Neural cell (in vitro differentiated cells): Measurements from ENCODE around the gene FAN1. TPM values are rescaled to one million over a fixed set of nuclear protein-coding genes. Genes with fewer than 3 reads are reported as not detected.

Source experiments
- H2AFZ ChIP-seq: fragments of 200-600, 300-800 bp; sonication (generic), shearing (Covaris generic); 2 replicates; pipeline ENCODE4 v1.6.0; 2014; ENCODE audit warnings: low read depth, mild to moderate bottlenecking, antibody characterized with exemption, low read length, moderate library complexity
- H3F3A ChIP-seq: fragments of 200-600 bp; shearing (Covaris generic); 2 replicates; pipeline ENCODE4 v1.6.1; 2016; ENCODE audit warnings: mild to moderate bottlenecking, moderate library complexity, mixed read lengths, antibody characterized with exemption, low read length; ENCODE audit not compliant: insufficient read depth, poor library complexity, severe bottlenecking
- H3K27ac ChIP-seq: fragments of 200-600, 300-800 bp; sonication (generic), shearing (Covaris generic); 2 replicates; pipeline ENCODE4 v1.5.1; 2014; ENCODE audit warnings: mild to moderate bottlenecking, low read length, moderate library complexity
- H3K27me3 ChIP-seq: fragments of 300-800, 200-600 bp; sonication (generic), shearing (Covaris generic); 2 replicates; pipeline ENCODE4 v1.6.0; 2014; ENCODE audit warnings: mild to moderate bottlenecking, low read depth, low read length, moderate library complexity; ENCODE audit not compliant: insufficient read depth
- H3K36me3 ChIP-seq: fragments of 300-800, 200-600 bp; sonication (generic), shearing (Covaris generic); 2 replicates; pipeline ENCODE4 v1.5.1; 2014; ENCODE audit warnings: mild to moderate bottlenecking, antibody characterized with exemption, low read length, moderate library complexity; ENCODE audit not compliant: insufficient read depth
- H3K4me2 ChIP-seq: fragments of 300-800, 200-600 bp; sonication (generic), shearing (Covaris generic); 2 replicates; pipeline ENCODE4 v1.6.0; 2014; ENCODE audit warnings: mild to moderate bottlenecking, low read length
- H3K4me3 ChIP-seq: fragments of 300-800, 200-600 bp; sonication (generic), shearing (Covaris generic); 2 replicates; pipeline ENCODE4 v1.5.1; 2014; ENCODE audit warnings: mild to moderate bottlenecking, low read length, moderate library complexity
- H3K79me2 ChIP-seq: fragments of 200-600 bp; shearing (Covaris generic); replicated peaks from 2 replicates; pipeline ENCODE4 v1.6.0; 2014; ENCODE audit warnings: mild to moderate bottlenecking, low read length, moderate library complexity; ENCODE audit not compliant: insufficient read depth
- H3K9ac ChIP-seq: fragments of 300-800, 200-600 bp; sonication (generic), shearing (Covaris generic); 2 replicates; pipeline ENCODE4 v1.6.1; 2016; ENCODE audit warnings: mild to moderate bottlenecking, low read length, mixed read lengths
- H3K9me2 ChIP-seq: fragments of 200-600 bp; shearing (Covaris generic); 2 replicates; pipeline ENCODE4 v1.6.1; 2016; ENCODE audit warnings: mild to moderate bottlenecking, low read length, mixed read lengths; ENCODE audit not compliant: insufficient read depth
- H3K9me3 ChIP-seq: fragments of 200-600, 300-800 bp; sonication (generic), shearing (Covaris generic); 2 replicates; pipeline ENCODE4 v1.6.1; 2016; ENCODE audit warnings: mild to moderate bottlenecking, mixed run types, low read length, moderate library complexity, mixed read lengths
- H4K20me1 ChIP-seq: fragments of 200-600 bp; shearing (Covaris generic); 2 replicates; pipeline ENCODE4 v1.6.1; 2016; ENCODE audit warnings: mild to moderate bottlenecking, mixed run types; ENCODE audit not compliant: insufficient read depth
- CTCF ChIP-seq: fragments of 450-650 bp; IDR thresholded peaks from 2 replicates; pipeline ENCODE4 v1.5.1; 2014; ENCODE audit warnings: antibody characterized with exemption, mild to moderate bottlenecking, moderate library complexity; ENCODE audit not compliant: poor library complexity, severe bottlenecking
- EP300 ChIP-seq: fragments of 450-650 bp; conservative IDR thresholded peaks from 2 replicates; pipeline ENCODE4 v1.6.1; 2014; ENCODE audit warnings: antibody characterized with exemption, mild to moderate bottlenecking, moderate library complexity; ENCODE audit not compliant: poor library complexity, severe bottlenecking
- EZH2 ChIP-seq: fragments of 200-600, 300-800 bp; shearing (Covaris generic), sonication (generic); IDR thresholded peaks from 2 replicates; pipeline ENCODE4 v1.6.1; 2014; ENCODE audit warnings: antibody characterized with exemption, low read length, borderline replicate concordance, mild to moderate bottlenecking; ENCODE audit not compliant: insufficient read depth, poor library complexity, severe bottlenecking
- MXI1 ChIP-seq: fragments of 450-650 bp; conservative IDR thresholded peaks from 2 replicates; pipeline ENCODE4 v1.6.1; 2014; ENCODE audit warnings: antibody characterized with exemption, mild to moderate bottlenecking; ENCODE audit not compliant: poor library complexity, severe bottlenecking
- POLR2AphosphoS5 ChIP-seq: IDR thresholded peaks from 2 replicates; pipeline ENCODE4 v1.6.1; 2012
- RAD21 ChIP-seq: fragments of 450-650 bp; conservative IDR thresholded peaks from 2 replicates; pipeline ENCODE4 v1.6.1; 2014; ENCODE audit warnings: antibody characterized with exemption, mild to moderate bottlenecking, moderate library complexity
- REST ChIP-seq: IDR thresholded peaks from 2 replicates; pipeline ENCODE4 v1.6.1; 2012; ENCODE audit warnings: borderline replicate concordance
- SMC3 ChIP-seq: fragments of 450-650 bp; conservative IDR thresholded peaks from 2 replicates; pipeline ENCODE4 v1.6.1; 2014; ENCODE audit warnings: antibody characterized with exemption, mild to moderate bottlenecking, moderate library complexity; ENCODE audit not compliant: poor library complexity
- TAF1 ChIP-seq: IDR thresholded peaks from 2 replicates; pipeline ENCODE4 v1.6.1; 2012; ENCODE audit warnings: low read depth
- polyA minus RNA-seq: library from RNA; depleted of rRNA, polyadenylated mRNA; stranded (reverse); fragments of >200 nt; gene quantifications from 2 replicates; pipeline ENCODE4 v1.2.3, GENCODE V29; 2014
- polyA plus RNA-seq: library from polyadenylated mRNA; depleted of rRNA; stranded (reverse); fragments of >200 nt; gene quantifications from 2 replicates; pipeline ENCODE4 v1.2.3, GENCODE V29; 2014

Gene FAN1
- polyA plus RNA-seq: 35.7 and 38.5 TPM in 2 replicates
- polyA minus RNA-seq: 29.7 and 34.6 TPM in 2 replicates

GRCh38 chr15:30903497-30904187, at the start of gene FAN1:
TSS of gene FAN1 (plus strand) at chr15:30903915. CDS start at chr15:30904664, 749 bp downstream.
- Histone ChIP-seq H3K9me2 (no peaks in the 10 kb centered on the region), H3K27me3 (no peaks in the 10 kb centered on the region), H3K27ac (peak within 1 kb of the TSS; percentile 77), H3K36me3 (no peaks in the 10 kb centered on the region), H4K20me1 (no peaks in the 10 kb centered on the region), H3K4me3 (peak within 1 kb of the TSS; percentile 82), H3K79me2 (no peaks in the 10 kb centered on the region), H3F3A (no peaks in the 10 kb centered on the region), H2AFZ (peak within 1 kb of the TSS; percentile 78), H3K4me2 (peak within 1 kb of the TSS; percentile 91), H3K9me3 (no peaks in the 10 kb centered on the region), H3K9ac (peak within 1 kb of the TSS; percentile 81)
- TF ChIP-seq EZH2: no peak
- TF ChIP-seq REST: peak; percentile 86
- TF ChIP-seq EP300: peak; percentile 75
- peak; percentile 92 for TF ChIP-seq POLR2AphosphoS5
- TF ChIP-seq CTCF: peak; percentile 45
- TF ChIP-seq RAD21: peak; percentile 67
- TF ChIP-seq MXI1: peak; percentile 95
- peak; percentile 49 for TF ChIP-seq TAF1
- TF ChIP-seq SMC3: peak; percentile 70

GRCh38 chr15:30859091-30859874, 44.4 kb upstream of the FAN1 start:
- Histone ChIP-seq H3K9ac (no peak overlapping the region), H2AFZ (no peak overlapping the region), H3K36me3 (no peaks in the 10 kb centered on the region), H3K4me2 (no peak overlapping the region), H3K79me2 (no peaks in the 10 kb centered on the region), H3K4me3 (no peak overlapping the region), H3K9me2 (no peaks in the 10 kb centered on the region), H4K20me1 (no peaks in the 10 kb centered on the region), H3K27me3 (no peaks in the 10 kb centered on the region), H3K9me3 (no peaks in the 10 kb centered on the region), H3K27ac (no peak overlapping the region), H3F3A (no peaks in the 10 kb centered on the region)
- TF ChIP-seq SMC3: peak; percentile 69
- peak; percentile 59 for TF ChIP-seq RAD21
- TF ChIP-seq MXI1: no peak
- TF ChIP-seq EZH2: no peak
- no peak for TF ChIP-seq REST
- TF ChIP-seq CTCF: peak; percentile 77
- no peak for TF ChIP-seq POLR2AphosphoS5
